GM18951 (cell line): ENCODE data around the gene C19orf73.
"Not testable (repeated sequence)": the region's sequence is repeated elsewhere in the genome, so short reads cannot be mapped to it uniquely, and the experiment has no call there.

Source experiments
- POLR2A ChIP-seq: IDR thresholded peaks from 4 replicates; pipeline ENCODE4 v1.6.1; 2011; ENCODE audit warnings: mild to moderate bottlenecking; ENCODE audit not compliant: insufficient read length, insufficient read depth; ENCODE audit errors: extremely low read depth
- in situ Hi-C: fragments of 300-500 bp; cut with MboI; formaldehyde crosslinking; loops from one replicate; pipeline ENCODE4 v1.12.0; 2022; ENCODE audit warnings: low sequenced_read_pairs, mixed read lengths, inconsistent platforms; ENCODE audit not compliant: unreplicated experiment

Gene C19orf73

GRCh38 chr19:49125025-49125731 is 6.2 kb upstream of the C19orf73 start:
- TF ChIP-seq POLR2A: no peak
- in situ Hi-C loops: no loop called here

GRCh38 chr19:49123285-49123684 is 4.3 kb upstream of the C19orf73 start:
- in situ Hi-C loops: not testable (repeated sequence)

DNA sequence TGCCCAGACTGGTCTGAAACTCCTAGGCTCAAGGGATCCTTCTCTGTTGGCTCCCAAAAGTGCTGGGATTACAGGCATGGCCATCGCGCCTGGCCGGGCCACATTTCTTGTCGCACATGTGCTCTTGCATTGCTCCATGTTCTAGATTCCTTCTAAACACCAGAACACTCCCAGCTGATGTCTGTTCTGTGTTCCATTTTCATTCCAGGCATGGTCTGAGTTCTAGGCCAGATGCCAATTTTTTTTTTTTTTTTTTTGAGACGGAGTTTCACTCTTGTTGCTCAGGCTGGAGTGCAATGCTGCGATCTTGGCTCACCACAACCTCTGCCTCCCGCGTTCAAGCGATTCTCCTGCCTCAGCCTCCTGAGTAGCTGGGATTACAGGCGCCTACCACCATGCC is 2.9 kb upstream of the C19orf73 start:
- in situ Hi-C loops: not testable (repeated sequence)

DNA sequence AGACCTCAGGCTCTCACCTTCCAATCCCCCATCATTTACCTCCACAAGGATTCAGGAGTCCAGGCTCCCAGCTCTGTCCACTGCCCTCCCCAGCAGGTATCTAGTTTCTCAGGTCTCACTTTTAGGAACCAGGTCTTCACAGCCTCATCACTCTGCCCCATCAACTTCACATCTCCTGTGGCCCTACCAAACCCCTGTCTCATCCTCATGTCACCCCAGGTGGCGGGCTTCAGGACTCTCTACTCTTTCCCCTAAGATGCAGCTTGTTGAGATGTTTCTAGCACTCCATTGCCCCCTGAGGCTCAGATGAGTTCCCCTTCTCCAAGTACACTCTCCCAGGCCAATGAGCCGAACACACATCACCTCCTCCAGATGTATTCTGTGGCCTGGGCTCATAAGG is 1.9 kb upstream of the C19orf73 start:
- TF ChIP-seq POLR2A: no peak

GRCh38 chr19:49120325-49120683 is 1.4 kb upstream of the C19orf73 start:
- no peak for TF ChIP-seq POLR2A
- in situ Hi-C loops: no loop called here

More for the DNA sequence above, 1.9 kb upstream of the C19orf73 start:
- in situ Hi-C loops: no loop called here

GRCh38 chr19:49119411-49120324 is 725 bp upstream of the C19orf73 start, which contains the start of gene PPFIA3:
PPFIA3 (plus strand) TSS chr19:49119544; CDS start chr19:49127874, 8,330 bp downstream.
- TF ChIP-seq POLR2A: no peak
- in situ Hi-C loops: no loop called here

DNA sequence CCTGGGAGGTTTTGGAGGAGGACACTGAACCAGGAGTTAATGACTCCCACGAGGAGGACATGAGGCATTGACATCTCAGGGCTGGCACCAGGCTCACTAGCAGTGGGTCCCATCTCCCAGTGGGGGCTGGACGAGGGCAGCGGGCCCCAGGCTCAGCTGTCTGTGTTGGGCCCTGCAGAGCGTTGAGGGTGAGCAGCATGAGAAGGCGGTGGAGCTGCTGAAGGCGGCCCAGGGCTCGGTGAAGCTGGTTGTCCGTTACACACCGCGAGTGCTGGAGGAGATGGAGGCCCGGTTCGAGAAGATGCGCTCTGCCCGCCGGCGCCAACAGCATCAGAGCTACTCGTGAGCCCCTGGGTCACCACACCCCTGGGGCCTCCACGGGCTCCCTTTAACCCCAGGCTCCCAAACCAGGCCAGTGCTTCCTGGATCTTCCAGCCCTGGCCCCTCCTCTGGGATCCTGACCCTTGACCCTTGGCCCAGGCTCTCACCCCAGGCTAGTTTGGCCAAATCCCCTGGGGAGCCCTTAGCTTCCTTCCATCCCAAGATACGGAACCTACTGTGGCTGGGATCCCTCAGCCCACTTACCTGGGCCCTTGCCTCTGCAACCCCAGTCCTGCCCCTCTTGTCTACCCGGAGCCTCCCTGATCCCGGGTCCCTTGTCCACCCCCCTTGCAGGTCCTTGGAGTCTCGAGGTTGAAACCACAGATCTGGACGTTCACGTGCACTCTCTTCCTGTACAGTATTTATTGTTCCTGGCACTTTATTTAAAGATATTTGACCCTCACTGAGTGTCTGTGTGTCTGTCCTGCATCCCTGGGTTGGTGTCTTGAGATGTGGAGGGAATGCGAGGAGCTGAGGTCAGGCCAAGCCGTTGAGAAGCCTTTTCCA is 1.0 kb downstream of the C19orf73 start:
- in situ Hi-C loops: no loop called here
- TF ChIP-seq POLR2A: no peak

- in situ Hi-C loops: no loop called here
Observed at GRCh38 chr19:49116544-49116943, 2.4 kb downstream of the C19orf73 start.

GRCh38 chr19:49114630-49115363 is 4.1 kb downstream of the C19orf73 start:
- no peak for TF ChIP-seq POLR2A
- in situ Hi-C loops: no loop called here

More at GRCh38 chr19:49116544-49116943, 2.4 kb downstream of the C19orf73 start:
- no peak for TF ChIP-seq POLR2A

DNA sequence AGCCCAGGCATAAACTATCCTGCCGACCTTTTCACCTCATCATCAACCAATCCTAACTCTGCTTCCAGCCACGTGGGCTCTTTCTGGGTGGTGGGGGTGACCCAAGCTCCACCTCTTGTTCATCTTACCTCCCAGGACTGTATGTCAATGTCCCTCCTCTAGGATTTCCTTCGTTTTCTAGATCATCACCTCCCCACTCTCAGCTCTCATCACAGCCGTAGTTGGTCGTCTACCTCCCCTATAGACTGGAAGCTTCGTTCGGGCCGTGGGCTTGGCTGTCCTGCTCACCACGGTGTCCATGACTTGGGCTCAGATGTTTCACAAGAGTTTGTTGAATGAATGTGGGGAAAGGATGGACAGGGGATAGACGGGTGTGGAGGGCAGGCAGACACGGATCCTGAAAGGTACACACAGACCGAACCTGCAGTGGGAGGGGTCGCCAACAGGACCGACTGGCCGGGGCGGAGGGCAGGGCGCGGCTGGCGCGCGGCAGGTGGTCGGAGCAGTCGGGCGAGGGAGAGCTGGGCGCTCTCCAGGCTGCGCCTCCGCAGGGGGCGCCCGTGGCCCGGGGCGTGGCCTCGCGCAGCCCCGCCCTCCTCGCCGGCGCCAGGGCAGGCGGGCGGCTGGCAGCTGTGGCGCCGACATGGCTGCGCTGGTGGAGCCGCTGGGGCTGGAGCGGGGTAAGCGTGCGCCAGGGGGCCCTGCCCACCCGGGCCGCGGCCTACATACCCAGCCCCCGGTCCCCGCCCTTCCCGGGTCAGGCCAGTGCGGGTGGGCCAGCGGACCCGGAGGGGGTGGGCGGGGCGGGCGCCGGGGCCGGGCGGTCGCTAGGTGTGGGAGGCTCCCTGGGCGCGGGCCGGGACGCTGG is 4.9 kb downstream of the C19orf73 start, which contains the start of gene LIN7B:
Gene LIN7B, plus strand, starts transcription at position 609 of the 868 bp plus-strand sequence. Its CDS starts 35 bp downstream, at position 644.
- in situ Hi-C loops: no loop called here
- TF ChIP-seq POLR2A: peak; percentile 47

DNA sequence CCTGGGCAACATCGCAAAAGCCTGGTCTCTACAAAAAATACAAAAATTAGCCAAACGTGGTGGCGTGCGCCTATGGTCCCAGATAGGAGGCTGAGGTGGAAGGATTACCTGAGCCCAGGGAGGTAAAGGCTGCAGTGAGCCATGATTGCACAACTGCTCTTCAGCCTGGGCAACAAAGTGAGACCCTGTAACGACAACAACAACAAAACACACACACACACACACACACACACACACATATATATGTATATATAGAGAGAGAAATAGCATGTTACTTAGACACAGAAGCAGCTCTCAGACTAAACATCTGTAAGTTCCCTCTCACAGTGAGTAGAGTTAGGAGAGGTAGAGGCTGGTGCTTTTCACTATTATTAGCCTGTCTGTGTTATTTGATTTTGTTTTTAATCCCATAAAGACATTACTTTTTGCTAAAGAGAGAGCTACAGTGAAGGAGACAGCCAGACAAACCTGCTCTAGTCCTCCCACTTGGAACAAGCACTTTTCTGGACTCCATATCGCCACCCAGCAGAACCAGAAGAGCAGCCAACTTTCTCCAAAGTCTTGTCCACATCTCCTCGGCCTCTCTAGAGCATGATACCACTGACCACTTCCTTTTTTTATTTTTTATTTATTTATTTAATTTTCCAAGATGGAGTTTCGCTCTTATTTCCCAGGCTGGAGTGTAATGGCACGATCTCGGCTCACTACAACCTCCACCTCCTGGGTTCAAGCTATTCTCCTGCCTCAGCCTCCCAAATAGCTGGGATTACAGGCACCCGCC is 7.5 kb downstream of the C19orf73 start:
- in situ Hi-C loops: no loop called here

More for the DNA sequence above, 7.5 kb downstream of the C19orf73 start:
- TF ChIP-seq POLR2A: no peak
